Subcutaneous adipose tissue (tissue), 4 donors: ENCODE data around the gene RCC1. TPM values are rescaled to one million over a fixed set of nuclear protein-coding genes. Genes with fewer than 3 reads are reported as not detected.

ENCODE experiments used
- CTCF ChIP-seq: fragments of 450-650 bp; IDR thresholded peaks from one replicate; pipeline ENCODE4 v1.5.1; 2016; ENCODE audit warnings: low read depth, mild to moderate bottlenecking, control low read depth, antibody characterized with exemption, moderate library complexity
- total RNA-seq, 4 donors: library from RNA; depleted of rRNA; stranded (reverse); fragments of >200 nt; gene quantifications; one replicate each; pipeline ENCODE4 v1.1.0, GENCODE V29; 2016

The RCC1 gene
- total RNA-seq, 4 donors from 2014 or later: 13.9 to 32.3 (median 19.4) TPM

- no peak for TF ChIP-seq CTCF
Measured at GRCh38 chr1:28548318-28548717, 42.5 kb downstream of the RCC1 start.

- no peak for TF ChIP-seq CTCF
Measured at GRCh38 chr1:28551381-28551780, 45.5 kb downstream of the RCC1 start.

GRCh38 chr1:28552758-28553663 lies 47.2 kb downstream of the RCC1 start, which contains the start of gene TRNAU1AP:
TRNAU1AP (plus strand) TSS chr1:28553085; CDS start chr1:28553111, 26 bp downstream.
- TF ChIP-seq CTCF: no peak

- TF ChIP-seq CTCF: no peak
Measured at GRCh38 chr1:28560886-28561285, 55.0 kb downstream of the RCC1 start.

- no peak for TF ChIP-seq CTCF
Measured at GRCh38 chr1:28564310-28564709, 58.5 kb downstream of the RCC1 start.

GRCh38 chr1:28565040-28565439 lies 59.2 kb downstream of the RCC1 start:
- TF ChIP-seq CTCF: no peak

GRCh38 chr1:28565726-28566125 lies 59.9 kb downstream of the RCC1 start:
- no peak for TF ChIP-seq CTCF
